ENCODE data around the gene PI4KB. TPM values are rescaled to one million over a fixed set of nuclear protein-coding genes. Genes with fewer than 3 reads are reported as not detected.

The PI4KB gene
- total and polyA plus RNA-seq, 2 of the 13 experiments (the other 11 are each of a cell fraction or from before 2014, with no cell fraction given): 19.5 to 29.3 TPM

DNA sequence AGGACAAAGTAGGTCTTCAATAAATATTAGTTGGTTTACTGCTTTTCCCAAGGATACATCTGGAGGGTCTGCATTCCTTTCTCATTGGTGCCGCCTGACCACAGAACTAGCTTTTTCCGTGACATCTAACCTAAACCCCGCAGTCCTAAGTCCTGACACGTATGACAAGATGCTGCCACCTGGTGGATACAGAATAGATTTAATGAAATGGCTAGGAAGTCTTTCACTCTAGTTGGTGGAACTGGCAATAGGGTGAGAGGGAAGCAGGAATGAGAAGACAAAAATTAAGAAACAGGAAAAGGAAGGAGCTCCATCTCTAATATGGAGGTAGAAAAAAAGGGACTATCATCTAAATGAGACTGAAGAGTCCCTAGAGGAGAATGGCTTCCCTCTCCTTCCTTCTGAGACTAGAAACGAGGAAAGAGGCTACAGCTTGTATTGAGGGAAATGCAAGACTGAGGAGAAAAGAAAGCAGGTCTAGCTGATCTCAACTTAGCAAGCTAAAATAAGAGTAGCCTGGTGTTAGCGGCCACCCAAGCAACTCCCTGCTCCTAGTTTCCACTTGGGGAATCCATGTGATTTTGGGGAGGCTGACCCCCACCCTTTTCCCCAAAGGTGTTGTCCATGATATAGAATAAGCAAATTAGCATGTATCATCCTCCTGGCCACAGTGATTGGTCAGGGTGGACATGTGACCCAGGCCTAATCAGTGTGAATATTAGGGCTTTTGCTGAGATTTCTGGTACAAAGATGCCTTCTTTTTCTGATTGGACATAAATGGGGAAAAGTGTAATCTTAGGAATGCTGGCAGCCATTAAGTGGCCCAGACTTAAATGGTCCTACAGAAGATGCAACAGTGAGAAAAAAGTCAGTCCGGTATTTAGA is 13.9 kb upstream of the PI4KB start (continued):
- TF ChIP-seq, protein P1, sequence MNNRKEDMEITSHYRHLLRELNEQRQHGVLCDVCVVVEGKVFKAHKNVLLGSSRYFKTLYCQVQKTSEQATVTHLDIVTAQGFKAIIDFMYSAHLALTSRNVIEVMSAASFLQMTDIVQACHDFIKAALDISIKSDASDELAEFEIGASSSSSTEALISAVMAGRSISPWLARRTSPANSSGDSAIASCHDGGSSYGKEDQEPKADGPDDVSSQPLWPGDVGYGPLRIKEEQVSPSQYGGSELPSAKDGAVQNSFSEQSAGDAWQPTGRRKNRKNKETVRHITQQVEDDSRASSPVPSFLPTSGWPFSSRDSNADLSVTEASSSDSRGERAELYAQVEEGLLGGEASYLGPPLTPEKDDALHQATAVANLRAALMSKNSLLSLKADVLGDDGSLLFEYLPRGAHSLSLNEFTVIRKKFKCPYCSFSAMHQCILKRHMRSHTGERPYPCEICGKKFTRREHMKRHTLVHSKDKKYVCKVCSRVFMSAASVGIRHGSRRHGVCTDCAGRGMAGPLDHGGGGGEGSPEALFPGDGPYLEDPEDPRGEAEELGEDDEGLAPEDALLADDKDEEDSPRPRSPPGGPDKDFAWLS (CRISPR knock-in tag; IDR thresholded peaks at IDR 0.05; ENCODE audit: borderline replicate concordance): no peak
- TF ChIP-seq ISL2 (CRISPR knock-in tag; IDR thresholded peaks at IDR 0.05) (no peak), ZNF317 (CRISPR knock-in tag; IDR thresholded peaks at IDR 0.05) (no peak), ZNF256 (CRISPR knock-in tag; conservative IDR thresholded peaks at IDR 0.05) (no peak), ZNF652 (CRISPR knock-in tag; IDR thresholded peaks at IDR 0.05; ENCODE audit: borderline replicate concordance, low read depth) (no peak), SCMH1 (CRISPR knock-in tag; IDR thresholded peaks at IDR 0.05; ENCODE audit: borderline replicate concordance) (no peak), SSRP1 (CRISPR knock-in tag; IDR thresholded peaks at IDR 0.05) (0 out of 2 replicates have a peak, but pooled peaks have one; percentile 45), KMT2B (CRISPR knock-in tag; IDR thresholded peaks at IDR 0.05) (no peak), TSC22D2 (CRISPR knock-in tag; IDR thresholded peaks at IDR 0.05; ENCODE audit: borderline replicate concordance) (no peak), RBFOX2 (IDR thresholded peaks at IDR 0.05; ENCODE audit: low read depth, low read length) (0 out of 2 replicates have a peak, but pooled peaks have one; percentile 10), ZNF709 (CRISPR knock-in tag; IDR thresholded peaks at IDR 0.05) (no peak), ZNF12 (CRISPR knock-in tag; IDR thresholded peaks at IDR 0.05) (no peak), ZNF160 (CRISPR knock-in tag; IDR thresholded peaks at IDR 0.05) (no peak), ZKSCAN8 (CRISPR knock-in tag; IDR thresholded peaks at IDR 0.05; ENCODE audit: borderline replicate concordance) (no peak), BCL6 (CRISPR knock-in tag; IDR thresholded peaks at IDR 0.05) (no peak)
- TF ChIP-seq, protein P2, sequence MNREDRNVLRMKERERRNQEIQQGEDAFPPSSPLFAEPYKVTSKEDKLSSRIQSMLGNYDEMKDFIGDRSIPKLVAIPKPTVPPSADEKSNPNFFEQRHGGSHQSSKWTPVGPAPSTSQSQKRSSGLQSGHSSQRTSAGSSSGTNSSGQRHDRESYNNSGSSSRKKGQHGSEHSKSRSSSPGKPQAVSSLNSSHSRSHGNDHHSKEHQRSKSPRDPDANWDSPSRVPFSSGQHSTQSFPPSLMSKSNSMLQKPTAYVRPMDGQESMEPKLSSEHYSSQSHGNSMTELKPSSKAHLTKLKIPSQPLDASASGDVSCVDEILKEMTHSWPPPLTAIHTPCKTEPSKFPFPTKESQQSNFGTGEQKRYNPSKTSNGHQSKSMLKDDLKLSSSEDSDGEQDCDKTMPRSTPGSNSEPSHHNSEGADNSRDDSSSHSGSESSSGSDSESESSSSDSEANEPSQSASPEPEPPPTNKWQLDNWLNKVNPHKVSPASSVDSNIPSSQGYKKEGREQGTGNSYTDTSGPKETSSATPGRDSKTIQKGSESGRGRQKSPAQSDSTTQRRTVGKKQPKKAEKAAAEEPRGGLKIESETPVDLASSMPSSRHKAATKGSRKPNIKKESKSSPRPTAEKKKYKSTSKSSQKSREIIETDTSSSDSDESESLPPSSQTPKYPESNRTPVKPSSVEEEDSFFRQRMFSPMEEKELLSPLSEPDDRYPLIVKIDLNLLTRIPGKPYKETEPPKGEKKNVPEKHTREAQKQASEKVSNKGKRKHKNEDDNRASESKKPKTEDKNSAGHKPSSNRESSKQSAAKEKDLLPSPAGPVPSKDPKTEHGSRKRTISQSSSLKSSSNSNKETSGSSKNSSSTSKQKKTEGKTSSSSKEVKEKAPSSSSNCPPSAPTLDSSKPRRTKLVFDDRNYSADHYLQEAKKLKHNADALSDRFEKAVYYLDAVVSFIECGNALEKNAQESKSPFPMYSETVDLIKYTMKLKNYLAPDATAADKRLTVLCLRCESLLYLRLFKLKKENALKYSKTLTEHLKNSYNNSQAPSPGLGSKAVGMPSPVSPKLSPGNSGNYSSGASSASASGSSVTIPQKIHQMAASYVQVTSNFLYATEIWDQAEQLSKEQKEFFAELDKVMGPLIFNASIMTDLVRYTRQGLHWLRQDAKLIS (CRISPR knock-in tag; IDR thresholded peaks at IDR 0.05): no peak
- TF ChIP-seq, protein P3, sequence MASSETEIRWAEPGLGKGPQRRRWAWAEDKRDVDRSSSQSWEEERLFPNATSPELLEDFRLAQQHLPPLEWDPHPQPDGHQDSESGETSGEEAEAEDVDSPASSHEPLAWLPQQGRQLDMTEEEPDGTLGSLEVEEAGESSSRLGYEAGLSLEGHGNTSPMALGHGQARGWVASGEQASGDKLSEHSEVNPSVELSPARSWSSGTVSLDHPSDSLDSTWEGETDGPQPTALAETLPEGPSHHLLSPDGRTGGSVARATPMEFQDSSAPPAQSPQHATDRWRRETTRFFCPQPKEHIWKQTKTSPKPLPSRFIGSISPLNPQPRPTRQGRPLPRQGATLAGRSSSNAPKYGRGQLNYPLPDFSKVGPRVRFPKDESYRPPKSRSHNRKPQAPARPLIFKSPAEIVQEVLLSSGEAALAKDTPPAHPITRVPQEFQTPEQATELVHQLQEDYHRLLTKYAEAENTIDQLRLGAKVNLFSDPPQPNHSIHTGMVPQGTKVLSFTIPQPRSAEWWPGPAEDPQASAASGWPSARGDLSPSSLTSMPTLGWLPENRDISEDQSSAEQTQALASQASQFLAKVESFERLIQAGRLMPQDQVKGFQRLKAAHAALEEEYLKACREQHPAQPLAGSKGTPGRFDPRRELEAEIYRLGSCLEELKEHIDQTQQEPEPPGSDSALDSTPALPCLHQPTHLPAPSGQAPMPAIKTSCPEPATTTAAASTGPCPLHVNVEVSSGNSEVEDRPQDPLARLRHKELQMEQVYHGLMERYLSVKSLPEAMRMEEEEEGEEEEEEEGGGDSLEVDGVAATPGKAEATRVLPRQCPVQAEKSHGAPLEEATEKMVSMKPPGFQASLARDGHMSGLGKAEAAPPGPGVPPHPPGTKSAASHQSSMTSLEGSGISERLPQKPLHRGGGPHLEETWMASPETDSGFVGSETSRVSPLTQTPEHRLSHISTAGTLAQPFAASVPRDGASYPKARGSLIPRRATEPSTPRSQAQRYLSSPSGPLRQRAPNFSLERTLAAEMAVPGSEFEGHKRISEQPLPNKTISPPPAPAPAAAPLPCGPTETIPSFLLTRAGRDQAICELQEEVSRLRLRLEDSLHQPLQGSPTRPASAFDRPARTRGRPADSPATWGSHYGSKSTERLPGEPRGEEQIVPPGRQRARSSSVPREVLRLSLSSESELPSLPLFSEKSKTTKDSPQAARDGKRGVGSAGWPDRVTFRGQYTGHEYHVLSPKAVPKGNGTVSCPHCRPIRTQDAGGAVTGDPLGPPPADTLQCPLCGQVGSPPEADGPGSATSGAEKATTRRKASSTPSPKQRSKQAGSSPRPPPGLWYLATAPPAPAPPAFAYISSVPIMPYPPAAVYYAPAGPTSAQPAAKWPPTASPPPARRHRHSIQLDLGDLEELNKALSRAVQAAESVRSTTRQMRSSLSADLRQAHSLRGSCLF (CRISPR knock-in tag; IDR thresholded peaks at IDR 0.05; ENCODE audit: borderline replicate concordance): no peak
- TF ChIP-seq, protein P4, sequence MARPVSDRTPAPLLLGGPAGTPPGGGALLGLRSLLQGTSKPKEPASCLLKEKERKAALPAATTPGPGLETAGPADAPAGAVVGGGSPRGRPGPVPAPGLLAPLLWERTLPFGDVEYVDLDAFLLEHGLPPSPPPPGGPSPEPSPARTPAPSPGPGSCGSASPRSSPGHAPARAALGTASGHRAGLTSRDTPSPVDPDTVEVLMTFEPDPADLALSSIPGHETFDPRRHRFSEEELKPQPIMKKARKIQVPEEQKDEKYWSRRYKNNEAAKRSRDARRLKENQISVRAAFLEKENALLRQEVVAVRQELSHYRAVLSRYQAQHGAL (CRISPR knock-in tag; IDR thresholded peaks at IDR 0.05; ENCODE audit: not compliant biosample characterization): no peak

Measured in HepG2 (cell line).